ENCODE measurements around the gene EIF1.
"Not testable (repeated sequence)": the region's sequence is repeated elsewhere in the genome, so short reads cannot be mapped to it uniquely, and the experiment has no call there.

The EIF1 gene

GRCh38 chr17:41691031-41691777 lies 2.5 kb downstream of the EIF1 start:
- peak; percentile 37 to 44 for DNase-seq
- no peak for TF ChIP-seq GATA1 (IDR thresholded peaks at IDR 0.05; ENCODE audit: low read depth, low read length)
- TF ChIP-seq POLR2A (IDR thresholded peaks at IDR 0.05; ENCODE audit: low read length) = peak; percentile 9

- TF ChIP-seq POLR2A (IDR thresholded peaks at IDR 0.05; ENCODE audit: low read length) (peak; percentile 46), GATA1 (IDR thresholded peaks at IDR 0.05; ENCODE audit: low read depth, low read length) (no peak)
- DNase-seq = peak; percentile 44 to 49
Measured at GRCh38 chr17:41692722-41693521, 4.2 kb downstream of the EIF1 start.

GRCh38 chr17:41695134-41695661 lies 6.5 kb downstream of the EIF1 start:
- TF ChIP-seq GATA1 (IDR thresholded peaks at IDR 0.05; ENCODE audit: low read depth, low read length) (no peak), POLR2A (IDR thresholded peaks at IDR 0.05; ENCODE audit: low read length) (no peak)
- DNase-seq = peak in 1 of 2 experiments; percentile 27

DNA sequence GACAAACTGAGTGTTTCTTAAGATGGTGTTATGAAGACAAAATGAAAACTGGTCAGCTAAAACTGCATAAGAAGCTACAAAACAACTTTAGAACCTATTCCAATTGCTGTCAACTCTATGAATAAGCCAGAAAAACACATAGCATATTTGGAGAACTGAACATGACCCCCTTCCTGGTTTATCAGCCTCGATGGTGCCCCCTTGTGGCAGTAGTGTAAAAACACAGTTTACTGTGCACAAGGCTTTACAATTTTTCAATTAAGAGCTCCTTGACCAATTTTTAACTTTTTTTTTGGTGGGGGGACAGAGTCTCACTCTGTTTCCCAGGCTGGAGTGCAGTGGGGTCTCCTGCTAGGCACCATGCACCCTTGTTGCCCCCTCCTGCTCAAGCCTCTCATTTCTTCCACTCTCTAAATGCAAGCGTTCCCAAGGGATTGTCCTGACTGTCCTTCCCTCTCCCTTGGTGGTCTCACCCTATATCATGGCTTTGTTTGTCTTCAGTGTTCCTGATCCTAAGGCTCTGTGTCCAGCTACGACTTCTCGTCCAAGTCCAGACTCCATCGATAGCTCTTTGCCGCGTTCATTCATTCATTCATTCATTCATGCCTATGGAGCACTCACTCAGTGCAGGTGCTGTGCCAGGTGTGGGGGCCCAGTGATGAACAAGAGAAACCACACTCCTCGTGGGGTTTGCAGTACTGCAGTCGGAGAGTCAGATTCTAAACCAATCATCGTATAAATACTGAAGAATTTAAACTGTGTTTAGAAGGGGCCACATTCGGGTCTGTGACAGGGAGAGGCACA lies 7.5 kb downstream of the EIF1 start:
- peak; percentile 83 to 88 for DNase-seq
- TF ChIP-seq GATA1 (IDR thresholded peaks at IDR 0.05; ENCODE audit: low read depth, low read length) (no peak), POLR2A (IDR thresholded peaks at IDR 0.05; ENCODE audit: low read length) (no peak)

- DNase-seq = peak; percentile 29 to 41
- TF ChIP-seq GATA1 (IDR thresholded peaks at IDR 0.05; ENCODE audit: low read depth, low read length) (no peak), POLR2A (IDR thresholded peaks at IDR 0.05; ENCODE audit: low read length) (no peak)
Measured at GRCh38 chr17:41697122-41697962, 8.7 kb downstream of the EIF1 start.

- not testable (repeated sequence) for DNase-seq
Measured at GRCh38 chr17:41700843-41701242, 12.2 kb downstream of the EIF1 start.

DNA sequence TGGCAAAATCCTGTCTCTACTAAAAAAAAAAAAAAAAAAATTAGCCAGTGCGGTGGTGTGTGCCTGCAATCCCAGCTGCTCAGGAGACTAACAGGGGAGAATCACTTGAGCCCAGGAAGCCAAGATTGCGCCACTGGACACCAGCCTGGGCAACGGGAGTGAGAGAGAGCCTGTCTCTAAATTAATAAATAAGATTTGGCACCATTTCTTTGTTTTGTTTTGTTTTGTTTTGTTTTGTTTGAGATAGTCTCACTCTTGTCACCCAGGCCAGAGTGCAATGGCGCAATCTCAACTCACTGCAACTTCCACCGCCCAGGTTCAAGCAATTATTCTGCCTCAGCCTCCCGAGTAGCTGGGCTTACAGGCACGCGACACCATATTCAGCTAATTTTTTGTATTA lies 14.0 kb downstream of the EIF1 start:
- TF ChIP-seq POLR2A (IDR thresholded peaks at IDR 0.05; ENCODE audit: low read length) (no peak), GATA1 (IDR thresholded peaks at IDR 0.05; ENCODE audit: low read depth, low read length) (no peak)

DNA sequence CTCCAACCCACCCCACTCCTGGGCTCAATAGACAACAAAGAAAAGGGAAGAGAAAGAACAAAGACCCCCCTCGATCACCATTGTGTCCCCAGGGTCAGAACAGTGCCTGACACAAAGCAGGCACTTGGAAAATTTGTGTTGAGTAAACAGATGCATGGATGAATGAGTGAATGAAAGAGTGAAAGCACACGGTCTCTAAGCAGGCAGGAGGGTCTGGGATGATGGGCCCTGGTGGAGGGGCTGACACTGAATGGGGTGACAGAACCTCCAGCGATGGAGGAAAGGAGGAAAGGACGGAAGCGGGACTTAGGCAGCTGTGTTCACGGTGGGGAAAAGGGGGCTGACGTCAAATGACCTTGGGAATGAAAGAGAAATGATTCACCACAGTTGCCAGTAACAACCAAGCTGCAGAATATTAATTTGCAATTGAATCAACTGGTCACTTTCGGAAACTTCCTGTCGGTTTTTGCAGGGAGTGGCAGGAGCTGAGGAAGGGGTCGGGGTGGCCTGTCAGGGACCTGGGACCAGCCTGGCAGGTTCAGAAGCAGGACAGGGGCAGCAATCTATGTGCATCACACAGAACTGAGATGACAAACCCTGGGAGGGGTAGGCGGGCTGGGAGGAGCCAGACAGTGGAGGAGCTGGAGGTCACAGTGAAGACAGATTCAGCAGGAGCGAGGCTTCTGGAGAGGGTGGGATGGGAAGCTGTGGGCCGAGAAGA lies 16.7 kb downstream of the EIF1 start:
- no peak for DNase-seq
- TF ChIP-seq GATA1 (IDR thresholded peaks at IDR 0.05; ENCODE audit: low read depth, low read length) (no peak), POLR2A (IDR thresholded peaks at IDR 0.05; ENCODE audit: low read length) (no peak)

More for the DNA sequence above, 14.0 kb downstream of the EIF1 start:
- DNase-seq = no peak

DNA sequence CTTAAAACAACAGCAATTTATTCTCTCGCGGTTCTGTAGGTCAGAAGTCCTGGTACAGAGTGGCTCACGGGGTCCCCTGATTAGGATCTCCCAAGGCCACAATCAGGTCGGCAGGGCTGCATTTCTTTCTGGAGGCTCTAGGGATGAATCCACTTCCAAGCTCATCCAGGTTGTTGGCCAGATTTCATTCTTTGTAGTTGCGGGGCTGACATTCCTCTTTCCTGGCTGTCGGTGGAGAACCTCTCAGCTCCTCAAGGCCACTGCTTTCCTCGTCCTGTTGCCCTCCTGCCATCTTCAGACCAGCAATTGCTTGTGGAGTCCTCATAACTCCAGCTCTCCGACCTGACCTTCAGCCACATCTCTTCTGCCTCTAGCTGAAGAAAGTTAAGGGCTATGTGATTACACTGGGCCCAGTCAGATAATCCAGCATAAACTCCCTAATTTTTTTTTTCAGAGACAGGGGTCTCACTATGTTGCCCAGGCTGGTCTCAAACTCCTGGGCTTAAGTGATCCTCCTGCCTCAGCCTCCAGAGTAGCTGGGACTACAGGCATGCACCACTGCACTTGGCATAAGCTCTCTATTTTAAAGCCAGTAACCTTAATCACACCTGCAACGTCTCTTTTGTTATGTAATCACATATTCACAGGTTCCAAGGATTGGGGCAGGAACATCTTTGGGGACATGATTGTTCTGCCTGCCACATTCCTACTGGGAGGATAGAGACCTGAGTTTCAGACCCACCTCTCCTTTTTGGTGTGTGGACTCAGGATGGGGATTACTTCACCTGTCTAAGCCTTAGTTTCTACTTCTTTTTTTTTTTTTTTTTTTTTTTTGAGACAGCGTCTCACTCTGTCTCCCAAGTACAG lies 19.4 kb downstream of the EIF1 start:
- no peak for DNase-seq
- TF ChIP-seq POLR2A (IDR thresholded peaks at IDR 0.05; ENCODE audit: low read length) (no peak), GATA1 (IDR thresholded peaks at IDR 0.05; ENCODE audit: low read depth, low read length) (no peak)

DNA sequence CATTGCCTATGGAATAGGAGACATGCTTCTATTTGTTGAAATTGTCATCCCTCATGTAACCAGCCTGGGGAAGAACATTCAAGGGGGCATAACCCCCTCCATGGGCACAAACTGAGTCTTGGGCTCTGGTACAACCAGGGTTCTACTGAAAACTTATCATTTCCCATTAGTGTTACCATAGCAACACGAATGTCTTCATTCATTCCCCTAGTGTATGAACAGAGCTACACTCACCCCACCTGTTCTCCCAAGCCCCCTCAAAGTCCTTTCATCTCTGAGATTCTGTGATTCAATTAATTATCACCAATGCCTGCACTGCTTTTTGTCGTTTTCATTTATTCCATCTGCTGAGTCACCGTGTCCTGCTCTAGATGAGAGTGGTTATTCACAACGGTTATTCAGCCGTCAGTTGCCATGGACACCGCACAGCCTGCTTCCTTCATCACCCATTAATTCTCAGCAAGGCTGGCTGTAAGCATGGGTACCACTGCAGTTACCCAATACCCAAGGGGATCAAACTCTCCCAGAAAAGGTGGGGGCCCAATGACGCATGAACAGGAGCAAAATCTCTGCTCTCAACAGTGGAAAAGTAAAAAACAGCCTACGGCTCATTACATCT lies 21.9 kb downstream of the EIF1 start:
- DNase-seq = no peak
- TF ChIP-seq GATA1 (IDR thresholded peaks at IDR 0.05; ENCODE audit: low read depth, low read length) (no peak), POLR2A (IDR thresholded peaks at IDR 0.05; ENCODE audit: low read length) (no peak)

- DNase-seq = no peak
- TF ChIP-seq POLR2A (IDR thresholded peaks at IDR 0.05; ENCODE audit: low read length) (no peak), GATA1 (IDR thresholded peaks at IDR 0.05; ENCODE audit: low read depth, low read length) (no peak)
Measured at GRCh38 chr17:41711669-41712400, 23.1 kb downstream of the EIF1 start, which contains the start of gene GAST. Gene GAST (plus strand): TSS chr17:41712331. CDS start chr17:41715437, 3,106 bp downstream.

Measured in erythroblast (primary cell).